Measurements from ENCODE around the gene ZIC2.

The ZIC2 gene

GRCh38 chr13:99985886-99986527, 4.4 kb downstream of the ZIC2 start:
- no peak for DNase-seq (ENCODE audit: low read depth in 2 of 2, low spot score in 1 of 2)

DNA sequence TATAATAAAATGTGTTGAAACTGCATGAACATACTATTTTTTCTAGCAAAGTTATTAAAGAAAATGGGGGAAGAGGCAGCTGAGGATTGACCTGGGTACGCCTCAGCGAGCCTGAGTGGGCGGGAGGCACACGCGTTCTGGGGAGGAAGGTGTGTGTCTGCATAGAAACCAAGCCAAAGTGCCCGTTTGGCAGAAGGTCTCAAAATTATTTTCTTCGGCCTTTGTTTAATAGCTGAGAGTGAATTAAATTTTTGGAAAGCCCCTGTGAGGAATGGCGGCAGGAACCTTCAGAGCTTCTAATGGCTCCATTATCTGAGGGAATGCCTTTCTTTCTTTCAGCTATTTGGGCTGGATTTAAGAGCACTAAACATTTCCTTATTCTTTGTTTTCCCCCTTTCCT, 5.2 kb downstream of the ZIC2 start:
- no peak for DNase-seq (ENCODE audit: low read depth in 2 of 2, low spot score in 1 of 2)

DNA sequence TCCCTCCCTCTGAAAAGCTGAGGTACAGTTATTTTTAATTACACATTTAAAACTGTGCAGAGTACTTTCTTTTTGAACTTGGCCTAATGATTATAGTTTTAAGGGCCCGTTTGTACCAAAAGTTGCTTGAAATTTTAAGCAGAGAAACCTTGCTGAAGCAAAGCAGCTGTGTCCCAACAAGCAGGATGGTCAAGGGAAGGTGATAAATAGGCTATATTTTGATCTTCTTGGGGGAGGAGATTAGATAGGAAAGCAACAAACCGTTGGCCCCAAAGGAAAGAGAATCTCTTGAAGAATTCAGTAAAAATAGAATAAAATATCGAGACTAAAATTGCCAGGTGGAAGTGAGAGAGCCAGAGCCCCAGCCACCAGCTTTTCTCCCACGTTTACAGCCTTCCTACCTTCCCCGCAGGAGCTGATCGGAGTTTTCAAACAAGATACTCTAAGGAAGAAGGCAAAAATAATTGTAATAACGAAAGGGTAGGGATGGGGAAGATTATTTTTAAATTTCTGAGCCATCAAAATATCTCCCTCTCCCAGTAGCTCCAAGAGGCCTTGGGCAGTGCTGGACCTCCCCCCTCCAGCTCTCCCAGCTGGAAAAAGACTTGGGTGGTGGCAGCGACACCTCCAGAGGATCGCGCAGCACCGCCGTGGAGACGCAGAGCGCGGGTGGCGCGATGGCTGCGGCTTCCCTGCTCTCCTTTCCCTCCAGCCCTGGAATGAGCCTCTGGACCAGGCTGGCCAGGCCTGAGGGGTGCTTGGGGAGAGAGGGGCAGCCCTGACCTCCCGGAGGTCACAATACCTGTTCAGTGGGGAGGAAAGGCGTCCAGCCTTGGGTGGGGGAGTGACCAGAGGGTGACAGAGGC, 5.8 kb downstream of the ZIC2 start:
- DNase-seq (ENCODE audit: low read depth in 2 of 2, low spot score in 1 of 2) = no peak

DNA sequence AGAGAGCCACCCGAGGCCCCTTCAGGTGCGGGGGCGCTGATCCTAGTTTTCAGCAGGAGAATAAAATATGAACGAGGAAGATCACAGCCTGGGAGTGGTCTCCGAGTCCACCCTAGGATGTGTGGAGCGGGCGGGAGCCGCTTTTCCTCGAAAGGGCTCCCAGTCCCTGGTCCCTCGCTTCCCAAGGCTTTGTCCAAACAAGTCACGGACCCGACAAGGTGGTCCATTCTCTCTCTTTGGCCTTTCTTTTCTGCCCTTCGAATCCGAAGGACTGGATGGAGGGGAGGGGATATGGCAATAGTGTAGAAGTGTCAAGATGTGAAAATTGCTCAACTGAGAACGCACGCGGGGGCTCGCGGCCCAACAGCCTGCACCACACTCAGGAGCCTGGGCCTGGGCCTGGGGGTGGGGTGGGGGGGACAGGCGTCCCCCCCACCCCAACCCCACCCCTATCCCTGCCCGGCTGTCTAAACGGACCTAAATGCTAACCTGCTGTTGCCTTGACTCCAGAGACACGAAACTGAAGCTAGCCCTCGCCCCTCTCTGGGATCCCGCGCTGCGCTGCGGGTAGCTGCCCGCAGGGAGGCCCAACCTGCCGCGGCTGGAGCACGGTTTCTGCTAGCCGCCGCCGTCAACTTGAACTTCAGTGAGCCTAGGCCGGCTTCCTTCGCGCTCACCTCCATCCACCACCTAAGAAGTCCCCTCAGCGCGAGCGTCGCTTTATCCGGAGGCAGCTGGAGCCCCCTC, 7.1 kb downstream of the ZIC2 start:
- no peak for DNase-seq (ENCODE audit: low read depth in 2 of 2, low spot score in 1 of 2)

GRCh38 chr13:99989276-99990125, 7.9 kb downstream of the ZIC2 start:
- no peak for DNase-seq (ENCODE audit: low read depth in 2 of 2, low spot score in 1 of 2)

- no peak for DNase-seq (ENCODE audit: low read depth in 2 of 2, low spot score in 1 of 2)
Observed at GRCh38 chr13:99990126-99990977, 8.8 kb downstream of the ZIC2 start.

- DNase-seq (ENCODE audit: low read depth in 2 of 2, low spot score in 1 of 2) = no peak
Observed at GRCh38 chr13:99991013-99991827, 9.6 kb downstream of the ZIC2 start.

DNA sequence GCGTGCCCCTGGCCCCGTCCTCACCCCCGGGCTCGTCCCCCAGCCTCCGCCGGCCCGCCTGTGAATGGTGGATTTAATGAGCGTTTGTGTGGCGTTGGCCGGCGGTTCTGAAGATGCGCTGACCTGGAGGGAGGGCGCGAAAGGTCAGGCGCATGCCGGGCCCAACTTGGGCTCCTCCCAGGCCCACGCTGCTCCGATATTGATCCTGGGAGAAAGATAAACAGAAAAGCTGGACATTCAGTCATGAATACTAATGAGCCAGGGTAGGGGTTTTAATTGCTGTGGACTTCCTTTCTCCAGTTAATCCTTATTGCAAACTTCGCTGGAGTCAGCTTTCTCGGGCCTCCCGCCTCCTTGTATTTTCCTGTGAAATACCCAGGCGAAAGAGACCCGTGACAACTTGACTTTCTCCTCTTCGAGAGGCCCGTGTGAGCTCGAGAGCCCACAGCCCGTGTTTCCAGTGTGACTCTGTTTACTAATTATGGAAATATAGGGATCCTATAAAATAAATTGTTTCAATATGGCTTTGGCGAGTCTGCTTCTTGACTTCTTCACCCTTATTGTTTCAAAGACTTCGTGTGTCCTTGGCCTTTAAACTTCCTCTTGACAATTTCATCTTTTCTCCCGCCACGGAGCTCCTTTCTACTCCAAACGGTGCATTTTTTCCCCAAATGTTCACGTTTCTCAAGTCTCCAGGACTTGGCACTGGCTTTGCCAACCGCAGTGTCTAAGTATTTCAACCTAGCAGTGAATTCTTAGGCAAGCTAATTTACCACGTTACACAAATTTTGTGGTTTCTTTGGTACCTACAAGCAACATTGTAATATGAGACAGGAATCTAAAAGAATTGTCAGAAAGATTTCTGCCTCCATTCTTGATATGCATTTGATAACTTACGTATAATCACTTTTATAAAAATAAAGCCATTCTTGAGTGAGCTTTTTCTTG, 10.5 kb downstream of the ZIC2 start:
- no peak for DNase-seq (ENCODE audit: low read depth in 2 of 2, low spot score in 1 of 2)

- no peak for DNase-seq (ENCODE audit: low read depth in 2 of 2, low spot score in 1 of 2)
Observed at GRCh38 chr13:99992949-99993351, 11.4 kb downstream of the ZIC2 start.

DNA sequence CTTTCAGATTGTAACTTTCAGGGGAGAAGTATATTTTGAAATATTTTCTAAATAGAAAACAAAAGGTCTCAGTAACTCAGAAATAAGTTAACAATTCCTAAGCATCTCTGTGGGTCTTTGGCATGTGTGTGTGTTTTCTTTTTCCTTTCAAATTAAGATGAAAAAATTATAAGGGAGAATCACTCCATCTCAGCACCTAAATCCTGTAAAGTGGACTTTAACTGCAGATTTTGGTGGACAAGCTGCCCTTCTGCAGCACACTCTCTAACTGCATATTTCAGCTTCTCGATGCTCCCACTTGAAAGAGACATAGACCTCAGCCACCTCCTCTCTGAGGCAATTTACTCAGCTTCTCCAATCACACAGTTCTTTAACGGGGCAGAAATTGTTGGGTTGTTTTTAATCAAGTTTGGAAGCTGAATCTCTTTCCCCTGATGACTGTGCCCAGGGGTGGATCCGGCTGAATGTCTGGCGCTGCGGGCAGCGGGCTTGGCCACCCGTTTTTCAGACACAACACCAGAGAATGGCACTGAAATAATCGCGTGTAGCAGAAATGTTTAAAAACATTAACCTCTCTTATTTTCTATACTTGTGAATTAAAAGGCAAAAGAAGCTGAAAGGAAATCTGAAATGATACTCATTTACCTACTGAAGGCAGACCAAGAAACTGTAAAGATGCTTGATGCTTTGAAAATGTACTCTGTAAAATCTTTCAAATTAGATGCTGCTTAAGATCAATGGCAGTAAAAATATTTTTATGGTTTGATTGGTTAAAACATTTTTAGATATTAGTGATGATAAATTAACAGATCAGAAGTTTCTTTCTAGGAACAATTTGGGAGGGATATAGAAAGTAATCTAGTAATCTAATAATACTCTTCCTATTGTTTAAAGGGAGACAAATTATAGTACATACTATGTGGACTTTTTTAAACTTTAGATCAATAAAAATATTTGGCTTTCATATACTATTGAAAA, 12.4 kb downstream of the ZIC2 start:
- DNase-seq (ENCODE audit: low read depth in 2 of 2, low spot score in 1 of 2) = no peak

GRCh38 chr13:99994638-99995020, 13.0 kb downstream of the ZIC2 start:
- no peak for DNase-seq (ENCODE audit: low read depth in 2 of 2, low spot score in 1 of 2)

GRCh38 chr13:99995104-99995588, 13.6 kb downstream of the ZIC2 start:
- DNase-seq (ENCODE audit: low read depth in 2 of 2, low spot score in 1 of 2) = no peak

DNA sequence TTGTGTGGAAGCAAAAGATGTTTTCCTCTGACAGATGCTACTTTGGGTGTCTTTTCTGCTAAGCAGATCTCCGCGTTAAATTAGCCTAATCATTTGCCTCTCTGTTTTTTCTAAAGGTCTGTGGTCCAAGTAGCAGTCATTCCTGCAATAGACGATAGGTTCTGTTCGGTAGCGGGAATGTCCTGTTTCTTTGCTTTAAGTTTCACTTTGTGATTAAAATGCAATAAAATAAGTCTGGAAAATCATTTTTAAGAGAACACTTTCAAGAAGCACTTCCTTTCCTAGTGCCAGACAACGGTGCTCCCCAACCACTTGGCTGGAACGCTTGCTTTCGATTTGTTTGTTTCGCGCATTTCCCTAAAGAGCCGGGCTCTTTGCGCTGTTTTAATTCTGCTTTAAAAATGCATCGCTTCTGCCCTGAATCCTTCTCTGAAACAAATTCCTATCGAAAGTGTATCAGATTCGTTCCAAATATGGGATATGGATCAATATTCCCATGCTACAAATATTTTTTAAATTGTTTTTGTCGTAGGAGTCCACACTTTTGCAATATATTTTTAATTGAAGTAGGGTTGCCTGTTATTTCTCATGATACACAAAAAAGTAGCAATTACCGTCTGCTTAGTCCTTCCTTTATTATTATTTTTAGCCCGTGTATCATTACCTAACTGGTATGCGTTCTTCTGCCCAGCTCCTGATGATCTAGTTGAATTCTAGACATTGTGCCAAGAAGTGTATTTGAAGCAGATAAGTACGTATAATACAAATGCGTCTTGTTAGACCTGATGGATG, 14.2 kb downstream of the ZIC2 start:
- no peak for DNase-seq (ENCODE audit: low read depth in 2 of 2, low spot score in 1 of 2)

DNA sequence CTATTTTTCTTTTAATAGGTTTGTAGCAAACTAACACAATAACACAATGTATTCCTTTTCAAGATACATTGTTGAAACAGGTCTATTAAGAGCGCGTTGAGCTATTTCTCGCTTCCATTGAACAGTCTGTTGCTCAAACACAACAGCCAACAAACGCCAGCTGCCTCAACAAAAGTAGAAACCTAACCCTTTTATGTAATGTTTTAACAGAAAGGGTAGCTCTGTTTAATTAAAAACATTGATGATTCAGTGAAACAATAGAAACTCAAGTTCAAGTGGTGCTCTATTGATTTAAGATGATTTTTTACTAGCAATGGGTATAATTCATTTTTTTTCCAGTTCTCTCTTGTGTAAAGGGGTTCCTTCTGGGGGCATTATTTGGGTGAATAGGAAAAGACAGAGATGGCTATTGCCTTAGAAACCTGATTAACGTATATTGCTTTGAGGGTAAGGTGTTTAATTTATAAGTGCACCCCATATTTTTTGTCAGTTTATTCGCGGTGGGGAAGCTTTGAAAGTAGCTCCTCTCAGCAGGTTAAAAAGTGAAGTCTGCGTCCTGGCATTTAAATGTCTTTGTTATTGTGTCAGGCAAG, 14.9 kb downstream of the ZIC2 start:
- no peak for DNase-seq (ENCODE audit: low read depth in 2 of 2, low spot score in 1 of 2)

GRCh38 chr13:99997702-99998214, 16.2 kb downstream of the ZIC2 start:
- DNase-seq (ENCODE audit: low read depth in 2 of 2, low spot score in 1 of 2) = no peak

Measured in stimulated activated CD8-positive, alpha-beta memory T cell treated with anti-CD3 and anti-CD28 coated beads, Interleukin-4, amount 100 ng/mL, for 4 hours (primary cell).